Mucosa of descending colon (tissue), 3 donors: ENCODE data around the gene MYH14. TPM values are rescaled to one million over a fixed set of nuclear protein-coding genes. Genes with fewer than 3 reads are reported as not detected.
A peak's percentile ranks its signal among the peaks of the same experiment; 100 is the strongest.

Experiments used
- ATAC-seq: fragments of 200-7000 bp; cut with Tn5 transposase; one replicate; pipeline ENCODE4 v1.9.1; 2020; ENCODE audit warnings: mild to moderate bottlenecking, moderate library complexity
- DNase-seq, 3 donors: peaks; one replicate each; pipeline ENCODE4 v3.0.0-alpha.2; 2020
- H3K36me3 ChIP-seq: fragments of 200-600 bp; one replicate; pipeline ENCODE4 v1.8.0; 2021; ENCODE audit warnings: low read depth, mild to moderate bottlenecking
- H3K4me1 ChIP-seq: fragments of 200-600 bp; one replicate; pipeline ENCODE4 v1.8.0; 2021; ENCODE audit warnings: low read depth, mild to moderate bottlenecking
- H3K4me3 ChIP-seq: fragments of 200-600 bp; one replicate; pipeline ENCODE4 v1.8.0; 2021; ENCODE audit warnings: mild to moderate bottlenecking
- H3K9me3 ChIP-seq: fragments of 200-600 bp; one replicate; pipeline ENCODE4 v1.8.0; 2021; ENCODE audit warnings: mild to moderate bottlenecking
- intact Hi-C, 2 donors: fragments of 100-400 bp; cut with DNase I in 1 of 2; cut with micrococcal nuclease in 1 of 2; formaldehyde crosslinking; loops; one replicate each; pipeline versions ENCODE4 v1.11.0 to v1.11.1; 2022; cut with DNase I, micrococcal nuclease
- total RNA-seq, 3 donors: library from RNA; stranded (reverse); fragmentation: NEBNext Ultra II Directional in 2 of 3; extraction: Animal tissue kit (Norgen Biotek cat#: 25700) in 2 of 3; gene quantifications; one replicate each; pipeline versions ENCODE4 v1.2.1 to v1.2.4, GENCODE V29; 2021 to 2023
- TF ChIP-seq, protein P1 (sequence below): fragments of 200-600 bp; IDR thresholded peaks from one replicate; pipeline ENCODE4 v1.8.0; 2022; ENCODE audit warnings: antibody characterized with exemption, mild to moderate bottlenecking
- donor health status: DM: no; HTN: no; CAD: no; lungs with moderate emphysema.
- donor health status: DM: no; HTN: no; CAD: no.
- donor health status: DM: no; HTN: yes; CAD: no.

MYH14 gene
- total RNA-seq, 3 donors from 2014 or later = 268 to 606 (median 586) TPM

DNA sequence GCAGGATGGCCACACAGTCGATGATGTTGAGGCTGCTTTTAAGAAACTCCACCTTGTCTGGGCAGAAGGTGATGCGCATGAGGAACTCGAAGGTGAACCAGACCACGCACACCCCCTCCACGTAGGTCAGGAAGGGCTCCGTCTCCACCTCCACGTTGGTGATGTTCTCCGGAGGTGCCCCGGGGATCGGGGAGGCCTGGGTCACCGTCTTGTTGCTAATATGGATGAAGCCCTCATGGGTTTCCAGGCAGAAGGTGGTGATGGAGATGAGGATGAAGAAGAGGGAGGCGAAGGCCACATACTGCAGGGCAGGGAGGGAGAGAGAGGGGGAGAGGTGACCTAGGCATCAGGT is 120.3 kb downstream of the MYH14 start:
- ATAC-seq (no peak), DNase-seq (no peak)
- no peaks in the 10 kb centered on the region for H3K9me3 ChIP-seq
- H3K4me3 ChIP-seq = no peak overlapping the region
- intact Hi-C loops = no loop called here
- H3K36me3 ChIP-seq = no peaks in the 10 kb centered on the region
- TF ChIP-seq, protein P1, sequence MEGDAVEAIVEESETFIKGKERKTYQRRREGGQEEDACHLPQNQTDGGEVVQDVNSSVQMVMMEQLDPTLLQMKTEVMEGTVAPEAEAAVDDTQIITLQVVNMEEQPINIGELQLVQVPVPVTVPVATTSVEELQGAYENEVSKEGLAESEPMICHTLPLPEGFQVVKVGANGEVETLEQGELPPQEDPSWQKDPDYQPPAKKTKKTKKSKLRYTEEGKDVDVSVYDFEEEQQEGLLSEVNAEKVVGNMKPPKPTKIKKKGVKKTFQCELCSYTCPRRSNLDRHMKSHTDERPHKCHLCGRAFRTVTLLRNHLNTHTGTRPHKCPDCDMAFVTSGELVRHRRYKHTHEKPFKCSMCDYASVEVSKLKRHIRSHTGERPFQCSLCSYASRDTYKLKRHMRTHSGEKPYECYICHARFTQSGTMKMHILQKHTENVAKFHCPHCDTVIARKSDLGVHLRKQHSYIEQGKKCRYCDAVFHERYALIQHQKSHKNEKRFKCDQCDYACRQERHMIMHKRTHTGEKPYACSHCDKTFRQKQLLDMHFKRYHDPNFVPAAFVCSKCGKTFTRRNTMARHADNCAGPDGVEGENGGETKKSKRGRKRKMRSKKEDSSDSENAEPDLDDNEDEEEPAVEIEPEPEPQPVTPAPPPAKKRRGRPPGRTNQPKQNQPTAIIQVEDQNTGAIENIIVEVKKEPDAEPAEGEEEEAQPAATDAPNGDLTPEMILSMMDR = no peak
- H3K4me1 ChIP-seq = no peaks in the 10 kb centered on the region

DNA sequence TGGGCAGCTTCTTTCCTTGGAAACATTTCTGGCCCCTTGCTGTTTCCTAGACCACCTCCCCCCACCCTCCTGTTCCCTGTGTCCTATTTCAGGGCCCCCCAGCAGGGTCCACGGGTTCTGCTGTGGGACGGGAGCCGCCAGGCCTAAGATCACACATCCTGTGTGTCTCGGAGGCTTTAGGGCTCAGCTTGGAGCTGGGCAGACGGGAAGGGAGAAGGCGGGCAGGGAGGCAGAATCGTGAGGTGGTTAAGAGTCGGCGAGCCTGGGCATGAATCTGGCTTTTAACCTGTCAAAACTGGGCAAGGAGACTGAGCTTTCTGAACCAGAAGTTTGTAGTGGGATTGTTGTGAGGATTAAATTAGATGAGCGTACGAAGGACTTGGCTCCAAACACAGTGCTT is 120.9 kb downstream of the MYH14 start:
- no peak for ATAC-seq
- Histone ChIP-seq H3K4me1 (no peaks in the 10 kb centered on the region), H3K4me3 (no peak overlapping the region), H3K9me3 (no peaks in the 10 kb centered on the region), H3K36me3 (no peaks in the 10 kb centered on the region)
- intact Hi-C loops = no loop called here
- DNase-seq = peak in 1 of 3 donors; percentile 34
- TF ChIP-seq, protein P1 = no peak

DNA sequence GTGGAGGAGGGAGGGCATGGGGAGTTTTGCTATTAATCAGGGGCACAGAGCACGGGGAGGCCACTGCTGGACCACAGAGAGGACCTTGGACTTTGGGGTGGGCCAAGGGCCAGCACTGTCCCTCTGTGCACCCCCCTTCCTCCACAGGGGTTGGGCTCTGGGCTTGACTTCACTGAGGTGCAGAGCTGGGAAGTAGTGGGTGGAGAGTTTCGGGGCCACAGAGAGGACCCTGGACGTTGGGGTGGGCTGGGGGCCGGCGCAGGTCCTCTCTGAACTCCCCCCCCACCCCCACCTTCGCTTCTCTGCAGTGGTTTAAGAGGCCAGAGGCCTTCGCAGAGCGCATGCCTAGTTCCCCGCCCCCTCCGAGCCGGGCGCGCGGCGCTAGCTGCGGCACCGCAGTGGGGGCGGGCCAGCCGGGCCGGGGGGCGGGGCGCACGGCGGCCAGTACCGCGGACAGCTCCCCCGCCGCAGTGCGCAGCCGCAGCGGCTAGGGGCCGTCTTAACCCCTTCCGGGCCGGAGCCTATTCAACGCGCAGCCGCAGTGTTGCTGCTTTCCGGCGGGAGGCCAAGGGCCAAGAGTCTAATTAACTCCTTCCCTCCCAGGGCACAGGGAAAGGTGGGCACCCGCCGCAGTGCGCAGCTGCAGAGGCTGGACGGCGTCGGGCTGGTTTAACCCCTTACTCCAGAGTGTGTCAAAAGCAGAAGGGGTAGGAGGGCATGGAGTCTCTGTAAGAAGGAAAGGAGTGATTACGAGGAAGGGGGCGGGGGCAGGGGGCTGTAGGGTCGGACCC is 122.1 kb downstream of the MYH14 start:
- H3K4me1 ChIP-seq = peaks cover 5% of the 10 kb centered on the region
- intact Hi-C loops = no loop called here
- ATAC-seq (peak; percentile 61), DNase-seq (peak; percentile 71 to 84 (median 74))
- no peak overlapping the region for H3K4me3 ChIP-seq
- TF ChIP-seq, protein P1 = no peak
- H3K9me3 ChIP-seq = no peaks in the 10 kb centered on the region
- no peaks in the 10 kb centered on the region for H3K36me3 ChIP-seq

DNA sequence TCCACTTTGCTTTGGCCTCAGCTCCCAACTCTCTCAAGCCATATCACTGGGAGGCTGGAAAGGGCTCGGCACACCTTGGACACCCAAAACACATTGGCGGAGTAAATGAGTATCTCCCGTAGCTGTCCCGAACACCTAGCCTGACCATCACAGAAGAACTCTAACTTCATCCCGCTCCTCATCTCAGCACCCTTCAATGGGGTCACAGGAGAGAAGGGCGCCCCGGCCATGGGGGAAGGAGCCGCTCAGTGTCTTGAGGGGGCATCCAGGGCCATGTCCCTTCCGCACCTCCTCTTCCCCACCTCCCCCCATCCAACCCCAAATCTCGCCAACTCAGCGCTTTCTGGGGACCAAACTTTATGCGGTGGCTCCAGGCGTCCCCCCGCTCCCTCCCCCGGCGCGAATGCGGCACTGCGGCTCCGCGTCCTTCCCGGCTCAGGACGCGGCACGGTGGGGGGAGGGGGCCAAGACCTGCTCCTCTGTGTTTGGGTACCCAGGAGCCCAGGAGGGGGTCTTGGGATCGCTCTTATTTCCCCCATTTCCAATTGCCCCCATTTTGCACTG is 122.8 kb downstream of the MYH14 start:
- TF ChIP-seq, protein P1 = no peak
- DNase-seq (peak in 1 of 3 donors; percentile 45), ATAC-seq (no peak)
- H3K9me3 ChIP-seq = no peaks in the 10 kb centered on the region
- no peak overlapping the region for H3K4me3 ChIP-seq
- H3K36me3 ChIP-seq = no peaks in the 10 kb centered on the region
- intact Hi-C loops = no loop called here
- H3K4me1 ChIP-seq = peaks cover 5% of the 10 kb centered on the region

DNA sequence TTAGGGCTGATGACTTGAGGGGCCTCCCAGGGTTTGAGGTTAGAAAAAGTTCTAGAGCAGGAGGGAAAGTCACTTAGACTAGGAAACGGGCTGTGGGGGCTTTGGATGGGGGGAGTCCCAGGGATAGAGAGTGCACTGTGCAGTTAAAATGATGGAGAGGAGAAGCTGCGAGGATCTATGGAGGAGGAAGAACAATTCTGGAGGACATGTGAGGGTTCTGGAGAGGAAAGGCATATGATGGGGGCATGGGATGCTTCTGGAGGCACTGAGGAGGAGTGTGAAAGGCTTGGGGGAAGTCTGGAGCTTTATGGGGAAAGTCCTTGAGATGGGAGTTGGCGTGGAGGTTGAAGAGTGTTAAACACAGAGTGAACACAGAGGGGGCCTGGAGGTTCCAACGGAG is 123.6 kb downstream of the MYH14 start:
- Histone ChIP-seq H3K9me3 (no peaks in the 10 kb centered on the region), H3K4me3 (no peak overlapping the region), H3K36me3 (no peaks in the 10 kb centered on the region), H3K4me1 (peaks cover 5% of the 10 kb centered on the region)
- TF ChIP-seq, protein P1 = no peak
- peak in 1 of 3 donors; percentile 0 for DNase-seq
- intact Hi-C loops = no loop called here
- no peak for ATAC-seq
